ENCODE results near the gene NKX6-1.

NKX6-1 gene

DNA sequence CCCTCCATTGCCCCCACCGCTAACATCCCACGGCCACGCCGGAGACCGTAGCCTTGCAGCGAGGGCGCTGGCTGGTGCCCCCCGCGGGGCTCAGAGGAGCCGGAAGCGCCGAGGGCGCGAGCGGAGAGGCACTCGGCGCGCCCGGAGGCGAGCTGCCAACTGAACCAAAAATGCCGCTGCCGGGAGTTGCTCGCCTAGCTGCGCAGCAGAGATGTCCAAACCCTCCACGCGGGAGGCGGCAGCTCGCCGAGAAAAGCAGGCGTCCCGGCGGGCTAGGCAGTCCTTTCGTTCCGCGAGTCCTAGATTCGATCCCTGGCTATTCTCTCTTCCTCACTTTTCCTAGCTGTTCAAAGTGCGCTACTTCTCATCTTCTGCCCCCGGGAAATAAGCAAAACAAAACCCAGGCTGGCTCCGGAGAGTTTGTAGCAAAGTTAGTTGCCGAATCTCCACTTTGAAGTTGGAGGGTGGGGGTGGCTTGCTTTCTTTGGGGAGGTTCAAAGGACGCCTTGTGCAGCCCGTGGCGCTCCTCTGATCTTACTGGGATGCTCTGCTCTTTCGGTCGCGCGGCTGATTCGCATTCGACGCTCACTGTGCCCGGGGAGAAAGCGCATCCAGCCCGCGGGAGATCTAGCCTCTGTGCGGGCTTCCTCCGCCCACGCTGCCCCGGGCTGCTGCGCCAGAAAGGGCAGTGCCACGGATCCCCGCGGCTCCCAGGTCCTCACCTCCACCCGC is 723 bp downstream of the NKX6-1 start:
- no peak for DNase-seq (ENCODE audit: low read depth)

DNA sequence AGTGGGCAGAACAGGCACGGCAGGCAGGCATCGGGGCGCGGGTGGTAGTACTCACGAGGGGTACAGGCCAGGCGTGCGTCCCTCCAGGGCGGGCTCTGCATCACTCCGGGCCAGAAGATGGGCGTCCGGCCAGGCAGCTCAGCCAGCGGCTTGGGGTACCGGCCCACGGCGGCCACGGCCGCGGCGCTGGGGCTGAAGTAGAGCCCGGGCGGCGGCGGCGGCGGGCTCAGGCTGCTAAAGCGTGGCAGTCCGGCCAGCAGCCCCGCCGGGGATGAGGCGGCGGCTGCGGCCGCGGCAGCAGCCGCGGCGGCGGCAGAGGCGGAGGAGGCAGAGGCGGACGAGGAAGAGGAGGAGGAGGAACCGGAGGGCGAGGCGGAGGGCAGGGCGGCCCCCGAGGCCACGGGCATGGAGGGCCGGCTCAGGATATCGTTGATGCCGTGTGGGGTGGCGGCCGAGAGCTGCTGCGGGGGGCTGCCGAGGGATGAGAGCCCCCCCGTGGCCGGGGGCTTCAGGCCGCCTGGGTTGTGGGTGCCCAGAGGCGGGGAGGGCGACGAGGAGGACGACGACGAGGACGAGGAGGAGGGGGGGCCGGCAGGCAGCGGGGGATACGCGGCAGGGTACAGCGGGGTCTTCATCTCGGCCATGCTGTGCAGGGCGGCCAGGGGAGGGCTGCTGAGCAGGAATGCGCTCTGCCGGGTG is 1.4 kb downstream of the NKX6-1 start:
- no peak for DNase-seq (ENCODE audit: low read depth)

DNA sequence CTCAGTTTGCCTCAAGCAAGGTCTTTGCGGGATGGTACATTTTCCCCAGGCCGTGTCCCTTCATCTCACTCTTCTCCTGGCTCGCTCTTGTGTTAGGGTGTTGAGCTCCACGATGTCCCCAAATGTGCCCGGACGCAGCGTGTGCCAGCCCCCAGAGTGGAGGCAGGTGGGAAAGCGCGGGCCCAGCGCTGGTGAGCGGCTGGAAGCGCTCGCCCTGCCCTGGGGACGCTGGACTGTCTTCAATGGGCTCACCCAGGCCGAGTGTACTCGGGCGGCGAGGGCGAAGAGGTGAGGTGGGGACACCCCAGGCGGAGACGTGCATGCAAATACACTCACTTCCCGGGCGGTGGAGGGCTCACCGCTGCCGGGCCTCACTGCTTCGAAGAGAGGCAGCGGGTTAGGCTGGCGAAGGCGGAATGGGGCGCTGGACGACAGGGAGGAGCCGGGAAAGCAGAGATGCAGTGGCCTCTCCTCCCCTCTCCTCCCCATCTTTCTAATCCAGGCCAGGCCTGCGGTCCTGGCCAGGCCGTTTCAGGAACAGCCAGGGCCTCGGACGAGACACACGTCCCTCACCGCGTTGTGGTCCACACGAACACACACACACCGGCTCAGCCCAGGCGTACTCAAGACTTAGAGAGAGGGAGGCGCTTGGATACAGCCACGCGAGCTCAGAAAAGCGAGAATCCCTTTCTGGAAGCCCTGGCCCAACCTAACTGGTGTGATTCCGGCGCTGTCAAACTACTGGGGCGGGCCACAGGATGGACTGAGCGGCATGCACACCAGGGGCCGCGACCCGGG is 2.2 kb downstream of the NKX6-1 start:
- no peak for DNase-seq (ENCODE audit: low read depth)

DNA sequence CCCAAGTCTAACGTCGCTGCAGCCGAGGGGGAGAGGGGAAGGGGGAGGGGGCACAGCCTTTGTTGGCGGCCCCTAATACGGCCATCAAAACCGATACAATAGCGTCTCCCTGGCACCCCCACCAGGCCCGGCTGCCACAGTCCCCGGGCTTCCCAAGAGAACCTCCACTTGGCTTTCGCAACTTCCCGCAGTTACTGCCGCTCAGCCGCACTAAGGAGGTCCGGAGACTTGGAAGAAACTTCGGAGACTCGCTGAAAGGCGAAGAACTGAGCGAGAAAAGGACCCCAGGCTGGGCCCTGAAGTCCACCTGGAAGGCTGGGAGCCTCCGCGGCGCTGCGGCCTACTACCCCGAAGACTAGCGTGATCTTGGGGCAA is 2.8 kb downstream of the NKX6-1 start:
- DNase-seq (ENCODE audit: low read depth) = no peak

DNA sequence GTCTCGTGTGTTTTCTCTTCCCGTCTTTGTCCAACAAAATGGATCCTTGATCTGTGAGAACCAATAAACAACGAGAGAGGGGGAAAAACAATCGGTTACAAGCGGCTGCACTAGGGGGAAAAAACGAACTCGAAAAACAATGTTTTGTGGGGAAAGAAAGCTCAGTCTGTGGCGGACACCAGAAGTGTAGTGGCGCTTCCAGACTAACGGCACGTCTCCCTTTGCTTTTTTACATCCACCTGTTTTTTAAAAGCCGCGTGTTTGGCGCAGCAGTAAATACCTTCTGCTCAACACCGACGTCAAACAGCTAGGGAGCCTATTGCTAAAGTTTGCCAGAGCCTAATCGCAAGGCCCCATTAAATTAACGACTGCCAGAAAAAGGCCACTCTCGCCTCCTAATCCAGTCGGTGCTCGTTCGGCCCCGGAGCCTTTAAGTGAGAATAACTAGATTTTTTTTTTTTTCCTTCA is 3.3 kb downstream of the NKX6-1 start:
- DNase-seq (ENCODE audit: low read depth) = no peak

DNA sequence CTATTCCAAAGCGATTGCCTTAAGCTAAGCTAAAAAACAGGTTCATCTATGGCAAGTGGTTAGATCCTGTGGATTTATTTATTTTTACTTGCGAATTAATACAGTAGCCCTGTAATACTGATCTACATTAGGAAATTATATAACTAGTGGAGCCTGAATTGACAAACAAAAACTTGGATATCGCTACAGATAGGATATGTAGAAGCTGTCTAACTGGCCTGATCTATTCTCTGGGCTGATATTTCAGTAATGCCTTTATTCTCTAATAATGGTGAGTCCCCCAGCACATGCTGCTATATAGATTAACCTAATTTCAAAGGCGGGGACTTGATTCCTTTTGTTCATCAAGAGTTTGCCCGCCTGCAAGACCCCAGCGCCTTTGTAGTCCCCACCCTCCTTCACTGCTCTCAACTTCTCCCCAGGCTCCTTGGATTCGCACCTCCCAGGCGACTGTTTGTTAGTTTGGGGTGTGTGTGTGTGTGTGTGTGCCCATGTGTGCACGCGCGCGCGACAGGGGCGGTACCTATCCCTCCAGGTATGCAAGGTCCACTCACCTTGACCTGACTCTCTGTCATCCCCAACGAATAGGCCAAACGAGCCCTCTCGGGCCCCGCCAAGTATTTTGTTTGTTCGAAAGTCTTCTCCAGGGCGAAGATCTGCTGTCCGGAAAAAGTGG is 3.8 kb downstream of the NKX6-1 start:
- DNase-seq (ENCODE audit: low read depth) = no peak

DNA sequence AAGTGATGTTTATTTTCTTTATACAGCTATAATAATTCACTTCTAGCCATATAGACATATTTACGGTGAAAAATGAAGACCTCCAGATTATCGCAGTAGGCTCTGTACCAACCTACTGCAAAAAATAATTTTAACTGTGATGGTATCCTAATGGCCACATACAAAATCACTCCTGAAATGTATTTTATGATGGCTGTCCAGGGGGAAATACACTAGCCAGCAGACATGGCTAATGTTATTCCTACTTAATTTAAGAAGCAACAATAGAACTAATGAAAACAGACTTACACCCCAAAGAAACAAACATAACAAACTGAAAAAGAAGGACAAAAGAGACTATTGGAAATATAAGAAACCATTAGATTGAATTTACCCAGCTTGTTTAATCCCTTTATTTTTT is 4.6 kb downstream of the NKX6-1 start:
- no peak for DNase-seq (ENCODE audit: low read depth)

DNA sequence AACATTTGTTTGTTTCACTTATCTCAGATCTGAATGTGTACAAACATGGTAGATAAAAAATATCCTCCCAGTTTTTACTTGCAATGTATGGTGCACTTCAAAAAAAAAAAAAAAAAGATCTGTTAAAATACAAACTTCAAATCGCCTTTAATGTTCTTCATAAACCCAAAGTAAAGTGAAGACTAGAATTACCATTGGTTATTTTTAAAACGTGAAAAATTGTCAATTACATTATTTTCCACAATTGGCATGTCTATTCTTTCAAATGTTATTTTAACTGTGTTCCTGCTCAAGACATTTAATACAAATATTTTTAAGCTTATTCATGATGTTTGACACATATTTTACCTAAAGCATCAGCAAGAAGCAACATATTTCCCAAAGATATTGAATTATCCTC is 5.0 kb downstream of the NKX6-1 start:
- DNase-seq (ENCODE audit: low read depth) = no peak

DNA sequence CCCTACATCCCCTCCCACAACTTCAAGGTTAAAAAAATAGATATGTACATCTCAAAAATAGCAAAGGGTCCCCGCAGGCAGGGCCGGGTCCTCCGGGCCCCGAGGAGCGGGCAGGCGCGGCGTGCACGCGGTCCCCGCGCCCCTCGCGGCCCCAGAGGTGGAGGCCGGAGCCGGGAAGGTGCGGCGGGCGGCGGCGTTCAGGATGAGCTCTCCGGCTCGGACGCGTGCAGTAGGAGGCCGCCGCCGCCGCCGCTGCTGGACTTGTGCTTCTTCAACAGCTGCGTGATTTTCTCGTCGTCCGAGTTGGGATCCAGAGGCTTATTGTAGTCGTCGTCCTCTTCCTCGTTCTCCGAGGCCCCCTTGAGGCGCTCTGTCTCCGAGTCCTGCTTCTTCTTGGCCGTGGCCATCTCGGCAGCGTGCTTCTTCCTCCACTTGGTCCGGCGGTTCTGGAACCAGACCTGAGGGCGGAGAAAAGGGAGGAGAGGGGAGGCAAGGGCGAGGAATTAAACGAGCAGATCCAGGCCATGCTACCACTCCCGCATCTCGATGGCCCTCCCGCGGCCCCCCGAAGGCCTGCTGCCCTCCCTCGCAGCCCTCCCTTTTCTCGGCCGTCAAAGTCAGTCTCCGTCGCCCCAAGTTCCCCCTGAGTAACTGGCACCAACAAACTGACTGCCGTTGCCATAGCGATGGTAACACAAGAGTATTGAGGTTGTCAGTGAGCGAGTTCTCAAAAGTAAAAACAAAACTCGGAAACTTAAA is 5.8 kb downstream of the NKX6-1 start:
- no peak for DNase-seq (ENCODE audit: low read depth)

DNA sequence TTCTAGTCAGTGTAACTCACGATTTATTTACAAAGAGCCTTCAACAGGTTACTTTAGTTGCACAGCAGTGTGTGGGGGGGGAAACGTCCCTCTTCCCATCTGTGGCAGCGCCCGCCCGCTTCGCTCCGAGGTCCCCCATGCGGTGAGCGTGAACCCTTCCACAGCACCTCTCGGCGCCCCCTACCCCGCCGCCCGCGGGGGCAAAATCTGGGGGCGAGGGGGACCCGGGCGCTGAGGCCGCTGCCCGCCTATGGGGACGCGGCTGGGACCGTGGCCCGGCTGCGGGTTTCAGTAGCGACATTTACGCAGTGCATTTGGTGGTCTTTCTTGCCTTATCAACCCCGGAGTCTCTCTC is 6.4 kb downstream of the NKX6-1 start:
- no peak for DNase-seq (ENCODE audit: low read depth)

DNA sequence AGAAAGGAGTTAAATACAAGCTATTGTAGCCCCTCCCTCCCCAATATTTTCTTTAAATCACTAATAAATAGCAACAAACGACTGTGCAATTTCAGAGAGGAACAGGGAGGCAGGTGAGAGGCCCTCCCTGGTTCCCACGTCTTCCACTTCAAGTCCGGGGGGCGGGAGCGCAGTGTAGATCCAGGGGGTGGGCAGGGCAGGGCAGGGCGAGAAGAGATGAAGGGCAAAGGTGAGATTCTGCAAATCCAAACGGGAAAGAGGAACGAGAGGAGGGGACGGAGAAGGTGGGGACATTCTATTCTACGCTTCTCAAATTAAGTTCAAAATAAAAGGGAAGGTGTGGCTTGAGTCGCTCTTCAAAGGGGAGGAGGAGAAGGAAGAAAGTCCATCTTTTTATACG is 6.8 kb downstream of the NKX6-1 start:
- no peak for DNase-seq (ENCODE audit: low read depth)

DNA sequence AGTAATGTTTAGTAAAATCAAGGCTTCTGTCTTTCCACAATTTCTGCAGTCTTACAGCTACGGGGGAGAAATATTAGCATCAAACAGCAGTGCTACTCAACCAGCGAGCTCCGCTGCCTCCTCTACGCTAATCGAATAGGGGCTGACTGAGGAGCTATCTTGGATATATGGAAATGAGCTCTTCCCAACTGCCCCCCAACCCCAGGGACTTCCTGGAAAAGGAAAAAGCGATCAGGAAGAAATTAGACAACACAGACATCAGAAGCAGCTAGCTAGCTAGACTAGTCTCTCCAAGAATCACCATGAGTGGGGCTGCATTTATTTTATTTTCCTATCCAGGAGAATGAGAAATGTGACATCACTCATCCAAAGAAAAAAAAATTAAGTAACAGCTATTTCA is 7.6 kb downstream of the NKX6-1 start:
- DNase-seq (ENCODE audit: low read depth) = no peak

DNA sequence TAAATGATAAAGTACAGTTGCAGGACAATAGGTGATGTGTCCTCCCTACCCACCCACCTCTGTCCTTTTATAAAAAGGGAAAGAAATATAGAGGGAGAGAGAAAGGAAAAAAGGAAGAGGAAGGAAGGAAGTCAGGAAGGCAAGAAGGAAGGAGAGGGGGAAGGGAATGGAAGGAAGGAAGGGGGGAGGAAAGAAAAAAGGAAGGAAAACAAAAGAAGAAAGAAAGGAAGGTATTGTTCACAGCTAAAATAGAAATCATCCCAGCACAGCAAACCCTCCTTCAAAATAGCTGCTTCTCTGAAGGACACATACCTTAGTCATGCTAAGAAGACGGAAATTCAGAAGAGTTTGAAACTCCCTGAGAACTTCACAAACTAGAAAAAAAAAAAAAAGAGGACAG is 8.4 kb downstream of the NKX6-1 start:
- DNase-seq (ENCODE audit: low read depth) = no peak

DNA sequence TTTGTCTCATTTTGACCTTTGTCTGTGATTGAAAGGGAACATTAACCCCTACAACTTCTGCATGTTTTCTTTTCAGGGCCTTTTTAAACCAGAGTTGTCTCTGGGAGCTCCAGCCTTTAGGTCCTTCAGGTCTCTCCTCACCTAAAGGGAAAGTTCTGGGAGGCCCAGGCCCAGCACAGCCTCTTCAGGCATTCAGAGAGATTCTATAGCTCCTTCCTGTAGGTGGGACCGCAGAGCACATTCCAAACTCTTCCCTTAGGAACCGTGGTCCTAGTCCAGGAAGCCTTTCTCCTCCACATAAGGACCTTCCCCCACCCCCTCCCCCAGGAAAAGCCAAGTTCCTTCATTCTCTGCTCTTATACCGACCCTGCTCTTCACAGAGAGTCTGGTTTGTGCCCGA is 14.9 kb downstream of the NKX6-1 start:
- DNase-seq (ENCODE audit: low read depth) = no peak

DNA sequence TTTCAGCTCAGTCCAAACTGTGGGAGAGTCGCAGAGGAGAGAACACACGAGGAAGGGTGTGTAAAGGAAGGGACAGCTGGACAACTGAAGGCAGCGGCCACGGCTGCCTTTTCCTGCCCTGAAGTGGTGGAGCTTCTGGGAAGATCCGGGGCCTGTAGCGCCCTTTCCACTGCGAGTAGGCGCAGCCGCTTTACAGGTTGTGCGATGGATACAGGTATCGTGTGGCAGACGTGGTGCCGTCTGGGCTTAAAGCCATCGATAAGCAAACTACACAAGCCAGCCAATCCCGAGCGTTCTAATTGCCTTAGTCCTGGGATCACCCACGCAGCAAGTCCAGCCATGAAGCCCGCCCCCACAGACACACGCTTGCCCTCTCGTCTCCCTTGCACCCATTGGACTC is 15.4 kb downstream of the NKX6-1 start:
- DNase-seq (ENCODE audit: low read depth) = no peak

DNA sequence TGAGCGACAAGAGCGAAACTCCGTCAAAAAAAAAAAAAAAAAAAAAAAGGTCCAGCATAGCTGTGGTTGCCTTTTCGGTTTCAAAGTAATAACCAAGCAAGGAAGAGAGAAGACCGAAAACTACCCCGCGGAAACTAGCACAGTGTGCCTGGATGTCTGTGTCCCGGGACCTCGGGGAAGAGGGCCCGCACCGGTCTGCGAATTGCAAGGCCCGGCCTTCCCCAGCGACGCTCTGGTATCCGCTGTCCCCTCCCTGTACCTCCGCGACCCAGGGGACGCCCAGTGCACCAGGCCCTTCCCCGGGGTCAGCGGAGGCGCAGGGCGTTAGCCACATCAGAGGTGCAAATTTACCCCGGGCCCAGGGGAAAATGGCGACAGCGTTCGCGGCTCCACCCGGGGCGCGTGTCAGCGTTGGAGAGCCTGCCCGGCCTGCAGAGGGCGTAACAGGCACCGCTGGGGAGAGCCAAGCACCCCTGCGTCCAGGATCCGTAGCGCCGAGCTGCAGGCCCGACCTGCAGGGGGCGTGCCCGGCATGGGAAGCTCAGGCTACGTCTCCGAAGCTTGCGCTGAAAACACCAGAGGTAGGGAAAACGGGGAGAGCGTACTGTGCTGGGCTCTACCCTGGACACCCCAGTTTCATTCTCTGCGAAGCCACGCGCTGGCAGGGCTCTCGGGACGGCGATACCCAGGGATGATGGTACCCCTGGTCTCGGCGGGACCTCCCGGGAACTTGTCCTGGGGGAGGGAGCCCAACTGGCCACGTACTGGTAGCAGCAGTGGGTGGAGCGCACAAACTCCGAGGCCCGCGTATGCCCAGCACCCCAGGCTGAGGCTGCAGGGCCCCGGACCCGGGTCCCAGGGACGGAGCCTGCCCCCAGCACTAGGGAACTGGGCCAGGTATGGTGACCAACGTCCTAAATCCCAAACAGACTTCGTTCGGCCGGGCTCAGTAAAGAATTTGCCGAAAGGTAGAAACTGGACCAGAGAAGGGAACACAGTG is 16.2 kb downstream of the NKX6-1 start:
- no peak for DNase-seq (ENCODE audit: low read depth)

DNA sequence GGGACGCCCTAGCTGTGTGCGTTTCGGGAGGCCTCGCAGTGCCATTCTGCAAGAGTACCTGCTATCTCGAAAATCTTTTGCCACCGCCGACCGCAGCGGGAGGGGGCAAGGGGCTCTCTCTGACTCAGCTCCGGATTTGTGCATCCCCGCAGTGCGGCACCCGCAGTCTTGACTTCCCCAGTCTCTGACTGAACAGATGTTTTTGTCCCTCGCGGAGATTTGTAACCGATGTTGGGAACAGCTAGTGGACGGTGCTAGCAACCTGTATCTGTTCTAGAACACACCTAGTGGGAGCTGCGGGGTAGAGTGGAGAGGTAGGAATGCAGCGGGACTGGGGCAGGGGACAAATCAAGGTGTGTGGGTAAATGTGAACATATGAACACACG is 17.2 kb downstream of the NKX6-1 start:
- DNase-seq (ENCODE audit: low read depth) = no peak

DNA sequence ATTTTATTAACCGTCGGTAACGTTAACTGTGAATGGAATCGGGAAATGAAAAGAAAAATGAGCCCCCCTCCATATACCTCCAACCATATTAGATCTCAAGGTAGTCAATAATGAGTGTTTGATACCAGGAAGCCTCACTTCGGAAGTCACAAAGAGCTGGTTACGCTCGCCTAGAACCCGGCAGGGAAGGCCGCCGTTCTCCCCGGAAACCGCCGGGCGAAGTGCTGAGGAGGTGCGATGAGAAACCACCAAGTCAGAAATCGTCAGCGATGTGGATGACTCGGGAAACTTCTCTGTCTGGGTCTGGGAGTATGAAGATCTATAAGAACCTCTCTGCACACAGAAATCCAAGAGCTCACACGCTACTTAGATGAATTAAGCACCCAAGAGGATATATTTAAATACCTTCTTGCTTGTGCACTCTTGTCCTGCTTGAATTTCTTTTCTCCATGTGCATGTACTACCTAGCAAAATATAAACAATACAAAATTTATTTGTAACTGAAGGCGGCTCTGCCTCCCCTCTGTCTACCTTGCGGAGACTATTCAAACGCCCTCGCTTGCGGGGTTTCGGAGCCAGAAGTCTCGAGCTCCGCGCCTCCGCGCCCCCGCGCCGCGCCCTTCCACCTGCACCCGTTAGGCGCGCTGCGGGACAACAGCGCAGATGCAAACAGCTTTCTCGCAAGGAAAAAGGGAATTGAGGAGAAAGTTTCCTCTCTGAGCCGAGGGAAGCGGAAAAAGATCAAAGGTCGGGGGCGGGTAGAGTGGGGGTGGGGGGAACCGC is 17.8 kb downstream of the NKX6-1 start:
- DNase-seq (ENCODE audit: low read depth) = no peak

DNA sequence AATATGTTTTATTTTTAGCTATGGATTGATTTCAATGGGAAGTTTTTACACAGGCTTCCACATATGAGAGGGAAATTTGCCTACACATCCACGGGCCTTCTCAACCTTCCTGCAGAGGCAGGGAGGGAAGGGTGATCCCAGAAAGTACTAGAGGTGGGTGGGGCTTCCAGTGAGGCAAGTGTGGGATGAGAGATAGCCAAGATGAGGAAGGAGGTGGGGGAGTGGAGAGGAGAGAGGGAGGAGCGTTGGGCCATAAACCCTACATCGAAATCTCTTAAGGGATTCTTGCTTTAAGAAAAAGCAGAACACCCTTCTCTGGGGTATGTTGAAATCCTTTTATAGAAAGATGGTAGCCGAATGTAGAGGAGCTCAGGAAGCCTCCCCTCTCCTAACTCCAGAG is 19.0 kb downstream of the NKX6-1 start:
- DNase-seq (ENCODE audit: low read depth) = no peak

DNA sequence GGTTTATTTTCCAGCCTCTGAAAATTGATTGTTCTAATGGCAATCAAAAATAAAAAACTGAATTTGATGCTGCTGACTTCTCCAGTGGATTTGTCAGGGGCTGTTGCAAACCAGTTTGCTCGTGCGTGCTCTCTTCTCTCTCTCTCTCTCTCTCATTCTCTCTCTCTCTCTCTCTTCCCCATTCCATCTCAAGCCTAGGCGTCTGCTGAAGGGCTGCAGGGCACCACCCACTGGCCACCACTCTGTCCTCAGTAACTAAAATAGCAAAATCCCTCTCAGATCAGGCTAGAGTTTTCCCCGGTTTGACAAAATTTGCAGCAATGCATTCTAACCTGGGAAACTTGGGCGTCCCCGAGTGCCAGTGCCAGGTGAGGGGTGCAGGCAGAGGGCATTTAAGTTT is 19.4 kb downstream of the NKX6-1 start:
- DNase-seq (ENCODE audit: low read depth) = no peak
